Uterus (tissue), 2 donors: ENCODE data around the gene ELOF1.

Experiments used
- POLR2A ChIP-seq, 2 donors: fragments of 450-650 bp; IDR thresholded peaks; one replicate each; pipeline ENCODE4 v1.6.1; 2016; ENCODE audit warnings: antibody characterized with exemption in 2 of 2, mild to moderate bottlenecking in 1 of 2, moderate library complexity in 1 of 2
- TF ChIP-seq, protein P1 (sequence below), 4 experiments: fragments of 200-600 bp in 2 of 4; fragments of 450-650 bp in 2 of 4; sonication (generic) in 2 of 4; IDR thresholded peaks; one replicate each; pipeline ENCODE4 v1.5.1; 2016 to 2019; ENCODE audit warnings: antibody characterized with exemption in 4 of 4, mild to moderate bottlenecking in 2 of 4, moderate library complexity in 1 of 4

DNA sequence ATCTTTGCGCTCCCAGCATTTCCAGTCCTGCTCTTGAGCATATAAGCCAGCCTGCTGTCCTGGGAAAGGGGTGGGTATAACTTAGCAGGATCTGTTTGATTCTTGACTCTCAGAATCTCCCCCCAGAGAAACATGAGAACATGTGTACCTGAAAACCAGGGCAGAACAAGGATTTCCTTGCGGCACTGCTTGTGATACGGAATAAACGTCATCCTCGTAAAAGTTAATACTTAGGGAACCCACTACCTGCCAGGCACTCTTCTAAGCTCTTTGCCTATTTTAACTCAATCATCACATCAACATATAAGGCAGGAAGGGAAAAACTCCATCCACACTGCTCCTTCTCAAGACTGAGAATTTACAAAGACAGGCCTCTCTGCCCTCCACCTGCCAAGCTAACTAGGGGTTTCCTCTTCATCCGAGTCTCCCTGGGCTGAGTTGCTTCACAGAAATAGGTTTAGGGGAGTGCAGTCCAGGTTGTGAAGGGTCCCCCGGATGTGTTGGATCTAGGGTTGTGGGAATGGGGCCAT, 54.5 kb downstream of the ELOF1 start:
- TF ChIP-seq POLR2A (IDR thresholded peaks at IDR 0.05): no peak
- TF ChIP-seq, protein P1, sequence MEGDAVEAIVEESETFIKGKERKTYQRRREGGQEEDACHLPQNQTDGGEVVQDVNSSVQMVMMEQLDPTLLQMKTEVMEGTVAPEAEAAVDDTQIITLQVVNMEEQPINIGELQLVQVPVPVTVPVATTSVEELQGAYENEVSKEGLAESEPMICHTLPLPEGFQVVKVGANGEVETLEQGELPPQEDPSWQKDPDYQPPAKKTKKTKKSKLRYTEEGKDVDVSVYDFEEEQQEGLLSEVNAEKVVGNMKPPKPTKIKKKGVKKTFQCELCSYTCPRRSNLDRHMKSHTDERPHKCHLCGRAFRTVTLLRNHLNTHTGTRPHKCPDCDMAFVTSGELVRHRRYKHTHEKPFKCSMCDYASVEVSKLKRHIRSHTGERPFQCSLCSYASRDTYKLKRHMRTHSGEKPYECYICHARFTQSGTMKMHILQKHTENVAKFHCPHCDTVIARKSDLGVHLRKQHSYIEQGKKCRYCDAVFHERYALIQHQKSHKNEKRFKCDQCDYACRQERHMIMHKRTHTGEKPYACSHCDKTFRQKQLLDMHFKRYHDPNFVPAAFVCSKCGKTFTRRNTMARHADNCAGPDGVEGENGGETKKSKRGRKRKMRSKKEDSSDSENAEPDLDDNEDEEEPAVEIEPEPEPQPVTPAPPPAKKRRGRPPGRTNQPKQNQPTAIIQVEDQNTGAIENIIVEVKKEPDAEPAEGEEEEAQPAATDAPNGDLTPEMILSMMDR (IDR thresholded peaks at IDR 0.05): no peak
